ENCODE results near the gene ATP6V0C. TPM values are rescaled to one million over a fixed set of nuclear protein-coding genes. Genes with fewer than 3 reads are reported as not detected.

ATP6V0C gene
- total and polyA plus RNA-seq, 2 of the 13 experiments (the other 11 are each of a cell fraction or from before 2014, with no cell fraction given) = 10.4 to 20.1 TPM

GRCh38 chr16:2531696-2532493 is 18.1 kb downstream of the ATP6V0C start (continued):
- TF ChIP-seq ZNF503 (CRISPR knock-in tag; IDR thresholded peaks at IDR 0.05) (peak; percentile 41; the same call in 1 of the 2 replicates), ZNF782 (CRISPR knock-in tag; IDR thresholded peaks at IDR 0.05; ENCODE audit: borderline replicate concordance) (peak; percentile 55; the same call in 1 of the 2 replicates), EP300 (IDR thresholded peaks at IDR 0.05; ENCODE audit: low read depth in 2 of 2, low read length in 2 of 2) (no peak), EP300 (CRISPR knock-in tag; IDR thresholded peaks at IDR 0.05; ENCODE audit: borderline replicate concordance) (no peak; the same call in 1 of the 2 replicates), ZNF614 (CRISPR knock-in tag; IDR thresholded peaks at IDR 0.05; ENCODE audit: borderline replicate concordance) (0 out of 2 replicates have a peak, but pooled peaks have one; percentile 49), ELF1 (CRISPR knock-in tag; IDR thresholded peaks at IDR 0.05) (no peak), PAWR (CRISPR knock-in tag; IDR thresholded peaks at IDR 0.05; ENCODE audit: borderline replicate concordance) (no peak), ZNF333 (CRISPR knock-in tag; IDR thresholded peaks at IDR 0.05; ENCODE audit: borderline replicate concordance) (no peak; the same call in 1 of the 2 replicates), ZNF770 (CRISPR knock-in tag; IDR thresholded peaks at IDR 0.05) (0 out of 2 replicates have a peak, but pooled peaks have one; percentile 42), KAT2B (IDR thresholded peaks at IDR 0.05; ENCODE audit: borderline replicate concordance, low read depth, low read length) (no peak), SNAI1 (CRISPR knock-in tag; IDR thresholded peaks at IDR 0.05; ENCODE audit: borderline replicate concordance) (no peak), TCF7L2 (IDR thresholded peaks at IDR 0.05; ENCODE audit: low read depth, low read length) (no peak), KDM3A (CRISPR knock-in tag; IDR thresholded peaks at IDR 0.05; ENCODE audit: low read depth) (peak; percentile 38; the same call in 1 of the 2 replicates), FOXK1 (CRISPR knock-in tag; IDR thresholded peaks at IDR 0.05; ENCODE audit: borderline replicate concordance, low read depth) (no peak), ZNF776 (CRISPR knock-in tag; IDR thresholded peaks at IDR 0.05) (peak; percentile 75), PAXIP1 (CRISPR knock-in tag; conservative IDR thresholded peaks at IDR 0.05) (peak; percentile 42; the same call in 1 of the 2 replicates), ZNF354B (CRISPR knock-in tag; IDR thresholded peaks at IDR 0.05) (no peak), KDM6A (CRISPR knock-in tag; IDR thresholded peaks at IDR 0.05; ENCODE audit: low read depth) (no peak), THYN1 (CRISPR knock-in tag; IDR thresholded peaks at IDR 0.05; ENCODE audit: borderline replicate concordance, low read depth) (0 out of 2 replicates have a peak, but pooled peaks have one; percentile 51), ZNF263 (CRISPR knock-in tag; IDR thresholded peaks at IDR 0.05) (no peak), ZBTB1 (CRISPR knock-in tag; IDR thresholded peaks at IDR 0.05; ENCODE audit: borderline replicate concordance) (no peak), POLR2A (IDR thresholded peaks at IDR 0.05; ENCODE audit: insufficient read depth in 1 of 2, low read depth in 2 of 2, low read length in 2 of 2) (peak; percentile 43 to 90; a peak in 3 of 4 replicates)
